ENCODE measurements around the gene KAZN. TPM values are rescaled to one million over a fixed set of nuclear protein-coding genes. Genes with fewer than 3 reads are reported as not detected.
A peak's percentile ranks its signal among the peaks of the same experiment; 100 is the strongest.

Gene KAZN
- total and polyA plus RNA-seq, 2 donors from 2014 or later, result 17.4 to 60.8 TPM

DNA sequence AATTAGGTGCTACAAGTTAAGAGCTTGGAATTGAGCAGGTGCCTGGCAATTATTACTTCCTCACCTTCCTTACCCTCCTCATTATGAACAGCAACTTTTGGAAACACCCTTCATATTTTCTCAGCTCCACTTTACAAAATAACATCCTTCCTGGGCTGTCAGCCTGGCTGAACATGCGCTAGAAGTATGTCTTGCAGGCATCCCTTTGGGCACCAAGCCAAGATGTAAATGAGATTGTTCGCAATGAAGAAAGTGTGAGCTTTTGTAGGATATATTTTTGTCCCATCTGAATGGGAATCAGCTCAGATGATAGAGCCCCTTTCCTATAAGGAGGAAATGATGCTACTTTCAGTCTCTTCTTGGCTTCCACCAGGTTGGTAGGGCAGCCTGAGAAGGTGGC lies 245.9 kb downstream of the KAZN start:
- H3K4me3 ChIP-seq (ENCODE audit: low read length in 3 of 3), result no peak overlapping the region
- intact Hi-C loops (cut with DNase I), result no loop called here
- FAIRE-seq, result no peak
- H3K27me3 ChIP-seq (ENCODE audit: control insufficient read depth, insufficient read depth, low read length), result no peaks in the 10 kb centered on the region
- H3K4me1 ChIP-seq (ENCODE audit: control insufficient read depth in 2 of 3, insufficient read depth in 2 of 3, low read depth in 1 of 3, low read length in 3 of 3), result no peaks in the 10 kb centered on the region
- DNase-seq, result no peak
- TF ChIP-seq, protein P1, sequence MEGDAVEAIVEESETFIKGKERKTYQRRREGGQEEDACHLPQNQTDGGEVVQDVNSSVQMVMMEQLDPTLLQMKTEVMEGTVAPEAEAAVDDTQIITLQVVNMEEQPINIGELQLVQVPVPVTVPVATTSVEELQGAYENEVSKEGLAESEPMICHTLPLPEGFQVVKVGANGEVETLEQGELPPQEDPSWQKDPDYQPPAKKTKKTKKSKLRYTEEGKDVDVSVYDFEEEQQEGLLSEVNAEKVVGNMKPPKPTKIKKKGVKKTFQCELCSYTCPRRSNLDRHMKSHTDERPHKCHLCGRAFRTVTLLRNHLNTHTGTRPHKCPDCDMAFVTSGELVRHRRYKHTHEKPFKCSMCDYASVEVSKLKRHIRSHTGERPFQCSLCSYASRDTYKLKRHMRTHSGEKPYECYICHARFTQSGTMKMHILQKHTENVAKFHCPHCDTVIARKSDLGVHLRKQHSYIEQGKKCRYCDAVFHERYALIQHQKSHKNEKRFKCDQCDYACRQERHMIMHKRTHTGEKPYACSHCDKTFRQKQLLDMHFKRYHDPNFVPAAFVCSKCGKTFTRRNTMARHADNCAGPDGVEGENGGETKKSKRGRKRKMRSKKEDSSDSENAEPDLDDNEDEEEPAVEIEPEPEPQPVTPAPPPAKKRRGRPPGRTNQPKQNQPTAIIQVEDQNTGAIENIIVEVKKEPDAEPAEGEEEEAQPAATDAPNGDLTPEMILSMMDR (IDR thresholded peaks at IDR 0.05; ENCODE audit: borderline replicate concordance, extremely low read depth, insufficient read depth), result no peak
- H3K27ac ChIP-seq (ENCODE audit: low read depth in 2 of 2, low read length in 2 of 2), result no peak overlapping the region
- no peak overlapping the region for H3K9ac ChIP-seq (ENCODE audit: low read length in 3 of 3)
- peaks cover 0 to 10% (median 8%) of the 10 kb centered on the region in 3 donors for H3K9me3 ChIP-seq (ENCODE audit: control insufficient read depth in 2 of 3, insufficient read depth in 1 of 3, low read length in 3 of 3)
- no peaks in the 10 kb centered on the region for H3K36me3 ChIP-seq (ENCODE audit: control insufficient read depth in 2 of 3, insufficient read depth in 3 of 3, low read length in 3 of 3)

DNA sequence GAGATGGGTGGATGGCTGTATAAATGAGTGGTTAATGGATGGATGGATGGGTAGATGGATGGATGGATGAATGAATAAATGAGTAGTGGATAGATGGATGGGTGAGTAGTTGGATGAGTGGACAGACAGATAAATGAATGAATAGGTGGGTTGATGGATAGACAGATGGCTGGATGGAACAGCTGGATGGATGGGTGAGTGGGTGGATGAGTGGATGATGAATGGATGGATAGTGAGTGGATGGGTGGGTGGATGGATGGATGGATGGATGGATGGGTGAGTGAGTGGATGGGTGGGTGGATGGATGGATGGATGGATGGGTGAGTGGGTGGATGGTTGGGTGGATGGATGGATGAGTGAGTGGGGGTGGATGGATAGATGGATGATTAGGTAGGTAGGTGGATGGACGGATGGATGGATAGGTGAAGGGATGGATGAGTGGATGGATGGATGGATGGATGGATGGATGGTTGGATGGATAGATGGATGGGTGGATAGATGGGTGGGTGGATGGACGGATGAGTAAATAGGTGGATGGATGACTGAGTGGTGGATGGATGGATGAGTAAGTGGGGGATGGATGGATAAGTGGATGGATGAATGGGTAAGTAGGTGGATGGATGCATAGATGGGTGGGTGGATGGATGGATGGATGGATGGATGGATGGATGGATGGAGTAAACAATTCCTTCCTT lies 246.6 kb downstream of the KAZN start:
- Histone ChIP-seq H3K36me3 (ENCODE audit: control insufficient read depth in 2 of 3, insufficient read depth in 3 of 3, low read length in 3 of 3) (no peaks in the 10 kb centered on the region), H3K9me3 (ENCODE audit: control insufficient read depth in 2 of 3, insufficient read depth in 1 of 3, low read length in 3 of 3) (peaks cover 0 to 10% (median 8%) of the 10 kb centered on the region in 3 donors), H3K4me3 (ENCODE audit: low read length in 3 of 3) (no peak overlapping the region), H3K27me3 (ENCODE audit: control insufficient read depth, insufficient read depth, low read length) (no peaks in the 10 kb centered on the region), H3K27ac (ENCODE audit: low read depth in 2 of 2, low read length in 2 of 2) (no peak overlapping the region), H3K4me1 (ENCODE audit: control insufficient read depth in 2 of 3, insufficient read depth in 2 of 3, low read depth in 1 of 3, low read length in 3 of 3) (no peaks in the 10 kb centered on the region), H3K9ac (ENCODE audit: low read length in 3 of 3) (no peak overlapping the region)
- DNase-seq, result no peak
- intact Hi-C loops (cut with DNase I), result no loop called here
- FAIRE-seq, result no peak
- TF ChIP-seq, protein P1 (IDR thresholded peaks at IDR 0.05; ENCODE audit: borderline replicate concordance, extremely low read depth, insufficient read depth), result no peak

DNA sequence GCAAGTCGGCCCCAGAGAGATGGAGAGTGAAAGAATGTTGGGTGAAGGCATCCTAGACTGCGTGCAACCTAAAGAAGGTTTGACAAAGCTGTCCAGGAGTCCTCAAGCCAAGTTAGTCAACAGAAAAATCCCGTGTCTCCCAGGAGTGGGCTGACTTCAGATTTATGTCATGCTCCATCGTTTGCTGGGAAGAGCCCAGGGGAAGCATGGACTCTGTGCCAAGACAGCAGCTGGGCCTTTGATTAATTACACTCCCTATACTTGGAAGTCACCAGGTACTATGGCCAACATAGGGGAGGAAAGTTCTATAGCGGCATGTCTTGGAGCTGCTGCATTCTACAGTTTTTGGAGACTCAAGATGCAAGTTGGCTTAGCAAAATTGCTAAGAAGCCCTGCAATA lies 247.4 kb downstream of the KAZN start:
- intact Hi-C loops (cut with DNase I), result no loop called here
- no peak overlapping the region for H3K9ac ChIP-seq (ENCODE audit: low read length in 3 of 3)
- H3K36me3 ChIP-seq (ENCODE audit: control insufficient read depth in 2 of 3, insufficient read depth in 3 of 3, low read length in 3 of 3), result no peaks in the 10 kb centered on the region
- DNase-seq (peak in 1 of 5 donors; percentile 19), FAIRE-seq (no peak)
- H3K27me3 ChIP-seq (ENCODE audit: control insufficient read depth, insufficient read depth, low read length), result no peaks in the 10 kb centered on the region
- no peak overlapping the region for H3K4me3 ChIP-seq (ENCODE audit: low read length in 3 of 3)
- H3K27ac ChIP-seq (ENCODE audit: low read depth in 2 of 2, low read length in 2 of 2), result no peak overlapping the region
- peaks cover 0 to 10% (median 8%) of the 10 kb centered on the region in 3 donors for H3K9me3 ChIP-seq (ENCODE audit: control insufficient read depth in 2 of 3, insufficient read depth in 1 of 3, low read length in 3 of 3)
- TF ChIP-seq, protein P1 (IDR thresholded peaks at IDR 0.05; ENCODE audit: borderline replicate concordance, extremely low read depth, insufficient read depth), result no peak
- no peaks in the 10 kb centered on the region for H3K4me1 ChIP-seq (ENCODE audit: control insufficient read depth in 2 of 3, insufficient read depth in 2 of 3, low read depth in 1 of 3, low read length in 3 of 3)

All from kidney (tissue), 14 donors.